GM19463 (cell line): ENCODE results near the gene STK24.

Source experiments
- ATAC-seq: cut with Tn5 transposase; IDR thresholded peaks from one replicate; pipeline ENCODE4 v1.9.1; 2021; ENCODE audit warnings: mild to moderate bottlenecking, moderate library complexity; ENCODE audit not compliant: unreplicated experiment

STK24 gene

GRCh38 chr13:98535501-98536354, 41.2 kb downstream of the STK24 start:
- ATAC-seq, result no peak

GRCh38 chr13:98534821-98535220, 42.1 kb downstream of the STK24 start:
- ATAC-seq, result no peak

DNA sequence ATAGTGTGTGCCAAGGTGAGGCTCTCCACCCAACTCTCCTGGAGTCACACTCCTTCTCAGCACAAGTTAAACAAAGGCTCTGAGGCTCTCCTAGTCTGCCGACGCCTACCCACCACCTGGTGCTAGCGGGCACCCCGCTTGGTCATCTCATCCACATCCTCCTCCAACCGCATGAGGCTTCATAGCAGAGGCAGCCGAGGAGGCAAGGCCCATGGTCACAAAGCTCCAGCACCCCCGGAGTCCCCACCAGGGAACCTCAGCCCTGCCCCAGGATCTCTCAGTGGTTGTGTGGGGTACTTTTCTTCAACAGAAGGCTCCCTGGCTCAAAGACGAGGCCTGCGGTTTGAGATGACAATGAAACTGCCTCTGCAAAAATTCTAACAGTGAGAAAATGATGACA, 43.0 kb downstream of the STK24 start:
- no peak for ATAC-seq

DNA sequence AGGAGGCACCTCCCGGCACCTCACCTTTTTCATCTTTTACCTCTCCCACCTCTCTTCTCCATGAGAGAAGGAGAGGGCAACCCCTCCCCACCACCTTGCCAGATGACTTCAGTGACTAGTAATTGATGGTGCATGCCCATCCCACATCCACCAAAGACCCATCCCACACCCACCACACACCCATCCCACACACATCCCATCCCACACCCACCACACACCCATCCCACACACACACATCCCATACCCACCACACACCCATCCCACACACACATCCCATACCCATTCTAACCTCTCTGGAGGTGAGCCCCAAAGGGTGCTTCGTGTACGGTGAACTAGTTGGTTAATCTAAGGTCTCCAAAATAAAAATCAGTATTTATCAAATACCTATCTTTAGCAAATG, 44.7 kb downstream of the STK24 start:
- no peak for ATAC-seq

GRCh38 chr13:98530217-98530616, 46.7 kb downstream of the STK24 start:
- ATAC-seq, result no peak

DNA sequence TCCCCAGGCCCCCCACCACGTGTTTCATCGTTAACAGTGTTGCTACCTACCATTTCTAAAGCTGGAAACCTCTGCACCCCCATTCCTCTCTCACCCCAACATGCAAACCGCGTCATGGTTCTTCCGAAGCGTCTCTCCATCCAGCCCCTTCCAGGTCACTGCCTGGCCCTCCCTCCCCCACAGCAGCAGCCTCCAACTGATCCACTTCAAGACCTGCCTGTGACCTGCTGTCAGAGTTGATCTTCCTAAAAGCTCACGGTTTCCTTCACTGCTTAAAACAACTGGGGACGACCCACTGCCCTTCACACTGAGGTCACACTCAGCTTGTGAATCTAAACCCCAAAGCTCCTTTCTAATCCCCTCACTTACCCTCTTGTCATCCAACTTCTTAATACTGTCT, 47.7 kb downstream of the STK24 start:
- no peak for ATAC-seq

GRCh38 chr13:98528663-98529064, 48.2 kb downstream of the STK24 start:
- ATAC-seq, result no peak

GRCh38 chr13:98527526-98527925, 49.4 kb downstream of the STK24 start:
- ATAC-seq, result no peak

GRCh38 chr13:98526182-98526512, 50.8 kb downstream of the STK24 start:
- peak; percentile 36 for ATAC-seq

GRCh38 chr13:98525456-98526181, 51.3 kb downstream of the STK24 start:
- peak; percentile 40 for ATAC-seq

DNA sequence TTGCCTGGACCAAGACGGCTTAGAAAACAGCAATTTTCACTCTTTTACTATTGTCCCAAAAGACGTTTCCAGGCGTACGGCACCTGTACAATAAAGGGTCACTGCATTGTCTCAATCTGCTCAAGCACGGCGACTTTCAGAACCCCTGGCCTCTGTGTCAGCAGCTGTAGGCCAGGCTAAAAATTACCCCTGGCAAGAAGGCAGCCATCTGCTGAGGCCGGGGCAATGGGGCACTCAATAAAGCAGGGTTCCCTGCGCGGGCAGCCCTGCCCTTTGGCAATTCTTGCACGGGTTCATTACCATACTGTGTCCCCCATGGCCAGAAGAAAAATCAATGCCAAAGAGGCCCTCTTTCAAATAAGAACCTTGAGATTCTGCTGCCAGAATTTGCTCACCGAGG, 52.1 kb downstream of the STK24 start:
- no peak for ATAC-seq

DNA sequence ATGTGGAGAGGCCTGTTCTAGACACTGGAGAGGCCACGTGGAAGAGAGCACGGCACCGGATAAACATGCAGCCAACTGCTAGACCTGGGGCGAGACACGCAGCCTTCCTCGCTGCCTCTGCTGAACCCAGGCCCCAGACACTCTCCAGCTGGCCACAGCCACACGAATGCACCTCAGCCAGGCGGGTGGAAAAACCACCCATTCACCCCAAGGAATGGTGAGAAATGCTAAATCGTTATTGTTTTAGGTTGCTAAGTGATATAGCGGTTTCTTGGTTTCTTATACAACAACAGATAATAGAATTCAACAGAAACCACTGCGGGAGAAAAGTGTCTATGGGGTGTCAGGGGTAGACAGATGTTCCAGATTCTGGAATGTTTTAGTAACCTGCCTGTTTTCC, 52.5 kb downstream of the STK24 start:
- no peak for ATAC-seq

DNA sequence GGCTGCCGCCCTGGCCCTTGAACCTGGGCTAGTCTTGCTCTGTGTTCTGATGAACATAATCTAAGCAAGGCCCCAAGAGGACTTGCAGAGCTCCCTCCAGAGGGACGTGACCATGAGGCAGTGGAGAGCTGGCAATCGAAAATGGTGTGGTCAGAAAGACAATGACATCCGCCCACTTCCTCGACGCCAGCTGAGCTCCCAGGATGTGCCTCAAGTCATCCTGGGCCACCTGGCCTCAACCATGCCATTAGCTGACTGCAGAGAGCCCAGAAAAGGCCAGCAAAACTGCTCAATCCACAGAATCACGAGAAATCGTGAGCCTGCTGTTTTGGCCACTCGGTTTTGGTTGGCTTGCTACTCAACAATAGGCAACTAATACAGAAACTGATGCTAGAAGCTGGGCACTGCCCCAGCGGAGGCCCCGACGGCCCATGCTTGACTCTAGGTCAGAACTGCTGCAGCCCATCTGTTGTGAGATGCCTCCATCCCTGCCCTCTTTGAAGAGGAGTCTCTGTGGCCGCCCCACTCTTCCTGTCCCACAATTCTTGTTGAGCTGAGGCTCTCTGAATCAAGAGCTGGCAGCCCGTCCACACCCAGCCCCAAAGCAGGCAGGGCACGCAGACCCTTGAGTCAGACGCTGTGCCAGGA, 53.3 kb downstream of the STK24 start:
- peak; percentile 51 for ATAC-seq

GRCh38 chr13:98522371-98522770, 54.5 kb downstream of the STK24 start:
- no peak for ATAC-seq

DNA sequence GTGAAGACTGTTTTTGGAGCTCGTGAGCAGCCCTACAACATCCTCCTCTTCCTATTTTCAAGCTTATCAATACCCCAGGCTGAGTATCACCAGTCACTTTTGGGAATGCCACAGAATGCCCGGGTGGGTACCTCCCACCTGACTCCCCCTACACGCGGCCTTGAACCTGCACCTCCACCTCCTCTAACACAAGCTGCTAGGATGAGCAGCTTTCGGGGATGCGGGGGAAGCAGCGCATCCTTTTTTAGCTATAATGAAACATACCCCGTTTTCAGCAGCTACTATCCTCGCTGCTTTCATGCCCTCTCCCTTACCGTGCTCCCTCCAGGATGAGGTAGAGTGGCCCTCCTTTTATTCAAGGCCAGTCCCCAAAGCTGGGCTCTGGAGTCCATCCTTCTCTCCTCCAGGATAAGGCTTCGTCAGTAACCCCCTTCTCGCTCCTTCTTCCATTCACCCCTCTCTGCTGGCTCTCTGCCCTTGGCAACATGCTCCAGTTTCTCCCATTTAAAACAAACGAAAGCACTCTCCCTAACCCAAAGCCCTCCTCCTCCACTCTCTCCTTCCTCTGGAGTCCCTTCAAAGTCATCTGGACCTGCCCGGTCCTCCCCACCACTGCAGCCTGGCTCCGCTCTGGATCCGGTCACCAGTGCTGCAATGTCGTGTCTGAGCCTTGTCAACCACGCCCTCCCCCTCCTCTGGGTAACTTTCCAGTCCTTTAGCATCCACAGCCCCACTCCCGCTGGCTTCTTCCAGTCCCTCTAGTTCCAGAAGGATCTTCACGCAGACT, 55.3 kb downstream of the STK24 start:
- no peak for ATAC-seq

- ATAC-seq, result no peak
Measured at GRCh38 chr13:98520674-98521449, 56.0 kb downstream of the STK24 start.

GRCh38 chr13:98519976-98520375, 56.9 kb downstream of the STK24 start:
- no peak for ATAC-seq

DNA sequence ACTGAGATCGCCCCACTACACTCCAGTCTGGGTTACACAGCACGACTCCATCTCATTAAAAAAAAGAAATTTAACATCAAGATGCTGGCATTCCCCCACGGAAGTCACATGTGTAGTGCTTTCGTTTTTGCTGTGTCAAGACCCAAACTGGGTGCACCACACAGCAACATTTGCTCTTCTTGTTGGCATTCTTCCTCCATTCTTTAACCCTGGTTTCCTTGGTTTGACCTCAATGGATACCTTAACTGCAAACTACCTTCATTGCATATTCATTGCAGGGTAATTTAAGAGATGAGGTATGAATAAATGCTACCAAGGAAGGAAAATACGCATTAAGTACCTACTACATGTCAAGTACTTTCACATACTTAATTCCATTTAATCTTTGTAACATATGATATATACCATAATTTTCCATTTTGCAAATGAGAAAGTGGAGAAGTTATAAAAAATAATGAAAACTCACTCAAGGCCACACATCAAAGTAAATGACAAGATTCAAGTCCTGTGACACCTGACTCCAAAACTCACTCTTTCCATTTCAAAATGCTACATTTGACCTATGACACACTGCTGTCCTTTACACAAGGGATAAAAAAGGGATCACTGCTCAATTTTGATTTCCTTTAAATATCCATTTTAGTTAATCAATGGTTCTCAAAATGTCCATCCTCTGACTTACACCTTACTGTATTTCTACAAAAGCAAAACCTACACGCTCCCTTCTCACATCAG, 59.2 kb downstream of the STK24 start:
- peak; percentile 47 for ATAC-seq

- peak; percentile 39 for ATAC-seq
Measured at GRCh38 chr13:98515818-98516465, 61.0 kb downstream of the STK24 start.
